ENCODE results near the gene SSBP3.

The SSBP3 gene

DNA sequence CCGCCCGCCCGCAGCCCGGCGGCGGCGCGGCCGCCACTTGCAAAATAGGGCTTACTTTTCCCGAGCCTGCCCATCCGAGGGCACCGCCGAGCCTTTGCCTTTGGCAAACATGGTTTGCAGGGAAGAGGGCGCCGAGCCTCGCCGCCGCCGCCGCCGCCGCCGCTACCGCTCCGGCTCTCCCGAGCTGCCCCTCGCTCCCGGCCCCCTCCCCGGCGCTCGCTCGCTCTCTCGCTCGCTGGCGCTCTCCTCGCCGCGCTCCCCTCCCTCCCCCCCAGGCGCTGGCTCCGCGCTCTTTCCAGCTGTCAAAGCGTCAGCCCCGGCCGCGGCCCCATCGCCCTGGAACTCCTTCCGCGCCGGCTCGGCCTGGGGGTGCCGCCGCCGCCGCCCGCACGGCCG lies 298 bp downstream of the SSBP3 start:
- H3K9me3 Mint-ChIP-seq: no peaks in the 10 kb centered on the region
- H3K4me3 Mint-ChIP-seq: peak overlapping the region; percentile 83
- no peaks in the 10 kb centered on the region for H3K27me3 Mint-ChIP-seq
- no peak overlapping the region for H3K27ac Mint-ChIP-seq
- intact Hi-C loops (cut with micrococcal nuclease): loop anchor here (5.0 kb wide), 1 partner anchor 354 kb away; the partner anchor contains the start of genes TCEANC2 and TMEM59
- H3K4me1 Mint-ChIP-seq (ENCODE audit: low read depth): peaks cover 57% of the 10 kb centered on the region
- H3K36me3 Mint-ChIP-seq (ENCODE audit: low read depth): peaks cover 37% of the 10 kb centered on the region

DNA sequence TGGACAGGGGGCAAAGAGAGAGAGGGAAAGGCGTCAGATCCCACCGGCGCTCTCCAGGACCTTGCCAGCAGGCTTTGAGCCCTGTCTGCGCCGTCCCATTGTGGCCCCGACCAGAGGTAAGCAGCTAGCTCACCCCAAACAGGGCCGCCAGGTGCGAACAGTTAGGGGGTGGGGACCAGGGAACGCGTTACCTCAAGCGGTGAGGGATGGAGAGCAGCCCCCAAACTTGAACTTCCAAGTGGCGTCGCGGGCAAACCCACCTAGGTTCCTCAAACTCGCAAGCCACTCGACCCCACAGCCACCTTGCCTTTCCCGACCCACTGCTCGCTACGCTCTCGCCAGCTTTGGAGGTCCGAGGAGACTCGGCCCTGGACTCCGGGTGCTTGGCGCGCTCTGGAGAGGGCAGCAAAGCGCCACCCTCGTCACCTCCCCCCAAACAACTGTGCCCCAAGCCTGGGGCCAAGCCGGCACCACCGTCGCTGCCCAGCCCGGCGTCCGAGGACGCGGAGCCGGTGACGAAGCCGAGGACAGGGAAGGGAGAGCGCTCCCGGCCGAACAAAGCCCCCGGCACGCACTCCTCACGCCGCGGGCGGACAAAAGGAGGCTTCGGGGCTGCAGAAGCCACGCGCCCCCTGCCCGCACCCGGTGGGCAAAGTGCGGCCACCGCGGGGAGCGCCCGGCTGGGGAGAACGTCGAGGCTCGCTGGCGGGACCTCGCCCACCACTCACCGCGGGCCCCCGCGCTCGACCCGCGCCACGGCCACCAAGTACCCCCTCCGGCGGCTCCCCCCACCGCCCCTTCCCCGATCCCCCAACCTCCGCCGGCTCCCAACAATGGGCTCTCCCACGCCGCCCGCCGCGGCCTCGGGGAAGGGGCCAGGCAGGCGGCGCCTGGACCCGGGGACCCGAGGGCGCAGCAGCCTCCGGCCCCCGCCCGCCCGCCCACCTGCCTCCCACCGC lies 976 bp downstream of the SSBP3 start:
- H3K27ac Mint-ChIP-seq: peak overlapping the region; percentile 0
- H3K9me3 Mint-ChIP-seq: no peaks in the 10 kb centered on the region
- peak overlapping the region; percentile 82 for H3K4me3 Mint-ChIP-seq
- H3K36me3 Mint-ChIP-seq (ENCODE audit: low read depth): peaks cover 44% of the 10 kb centered on the region
- no peaks in the 10 kb centered on the region for H3K27me3 Mint-ChIP-seq
- peaks cover 63% of the 10 kb centered on the region for H3K4me1 Mint-ChIP-seq (ENCODE audit: low read depth)
- intact Hi-C loops (cut with micrococcal nuclease): loop anchor here (5.0 kb wide), 1 partner anchor 353 kb away; the partner anchor contains the start of genes TCEANC2 and TMEM59

DNA sequence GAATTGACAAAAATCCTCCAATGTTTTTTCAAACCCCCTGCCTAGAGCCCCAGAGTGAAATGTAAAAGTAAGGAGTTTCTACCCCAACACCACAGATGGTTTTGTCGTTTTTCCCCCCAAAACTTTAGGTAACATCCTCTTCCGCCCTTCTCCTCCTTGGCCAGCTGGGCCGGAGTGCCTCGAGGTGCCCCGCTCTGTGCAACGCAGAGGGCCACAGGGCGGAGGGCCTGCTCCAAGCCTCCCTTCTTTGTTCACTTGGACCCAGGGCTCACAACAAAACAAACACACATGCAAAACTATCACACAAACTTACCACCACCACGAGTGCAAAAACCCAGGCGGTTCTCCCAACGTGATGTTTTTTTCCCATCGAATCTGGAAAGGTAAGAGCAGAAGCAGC lies 1.9 kb downstream of the SSBP3 start:
- Mint-ChIP-seq H3K36me3 (ENCODE audit: low read depth) (peaks cover 54% of the 10 kb centered on the region), H3K9me3 (no peaks in the 10 kb centered on the region), H3K27ac (peak overlapping the region; percentile 0), H3K27me3 (no peaks in the 10 kb centered on the region), H3K4me3 (peak overlapping the region; percentile 82), H3K4me1 (ENCODE audit: low read depth) (peaks cover 54% of the 10 kb centered on the region)
- intact Hi-C loops (cut with micrococcal nuclease): no loop called here

DNA sequence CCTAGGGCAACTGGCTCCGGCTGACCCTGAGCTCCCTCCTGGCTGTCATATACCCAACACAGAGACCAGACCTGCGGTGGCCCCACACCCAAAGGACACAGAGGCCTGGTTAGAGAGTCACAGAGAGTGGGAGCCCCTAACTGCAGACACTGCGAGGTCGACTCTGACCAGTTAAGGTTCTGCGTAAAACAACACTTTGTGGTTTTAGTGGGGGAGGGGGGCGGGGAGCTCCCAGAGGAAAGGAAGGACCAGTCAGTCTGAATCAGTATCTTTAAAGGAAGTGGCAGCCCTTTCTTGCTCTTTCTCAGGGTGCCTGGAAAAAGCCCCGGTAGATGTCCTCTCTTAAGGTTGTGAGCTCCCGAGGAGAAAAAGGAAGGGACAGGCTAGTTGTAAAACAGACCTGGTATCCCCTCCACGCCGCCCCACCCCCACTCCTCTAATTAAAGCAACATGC lies 2.4 kb downstream of the SSBP3 start:
- H3K27ac Mint-ChIP-seq: no peak overlapping the region

DNA sequence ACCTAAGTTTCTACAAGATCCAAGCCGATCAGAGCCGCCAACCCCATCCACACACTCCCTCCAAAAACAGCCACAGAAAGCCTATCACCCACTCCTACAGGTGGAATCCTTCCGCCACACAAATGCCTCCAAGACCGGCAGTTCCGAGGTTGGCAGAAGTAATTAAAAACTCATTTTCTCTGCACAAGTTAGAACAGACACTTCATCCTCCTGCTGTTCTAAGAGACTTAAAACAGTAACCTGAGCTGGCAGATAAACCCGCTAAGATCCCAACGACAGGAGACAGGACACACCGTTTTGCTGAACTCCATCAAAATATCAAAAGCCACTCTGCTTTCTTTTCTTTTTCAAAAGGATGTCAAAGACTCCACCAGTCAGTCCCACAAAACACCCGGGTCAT lies 2.8 kb downstream of the SSBP3 start:
- Mint-ChIP-seq H3K9me3 (no peaks in the 10 kb centered on the region), H3K4me1 (ENCODE audit: low read depth) (peaks cover 46% of the 10 kb centered on the region), H3K27ac (peak overlapping the region; percentile 7), H3K4me3 (peak overlapping the region; percentile 82), H3K27me3 (no peaks in the 10 kb centered on the region), H3K36me3 (ENCODE audit: low read depth) (peaks cover 62% of the 10 kb centered on the region)
- intact Hi-C loops (cut with micrococcal nuclease): no loop called here

More for the DNA sequence above, 2.4 kb downstream of the SSBP3 start:
- intact Hi-C loops (cut with micrococcal nuclease): no loop called here
- Mint-ChIP-seq H3K9me3 (no peaks in the 10 kb centered on the region), H3K36me3 (ENCODE audit: low read depth) (peaks cover 58% of the 10 kb centered on the region), H3K4me1 (ENCODE audit: low read depth) (peaks cover 50% of the 10 kb centered on the region), H3K27me3 (no peaks in the 10 kb centered on the region), H3K4me3 (peak overlapping the region; percentile 82)

DNA sequence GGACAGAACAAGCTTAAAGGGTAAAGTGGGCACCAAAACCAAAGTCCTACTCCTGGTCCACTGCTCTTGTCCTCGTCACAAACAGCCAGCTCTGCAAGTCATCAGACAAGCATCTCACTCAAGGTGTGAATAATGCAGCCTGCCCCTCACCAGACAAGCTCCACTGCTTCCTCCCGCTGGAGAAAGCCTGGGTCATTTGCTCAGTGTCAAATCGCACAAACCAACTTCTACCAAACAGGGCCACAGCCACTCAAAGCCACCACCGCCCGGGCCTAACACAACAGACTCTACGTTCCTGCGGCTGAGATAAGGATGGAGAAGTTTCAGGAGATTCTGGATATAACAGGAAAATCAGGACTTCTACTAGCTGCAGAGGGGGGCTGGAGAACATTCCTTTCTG lies 3.3 kb downstream of the SSBP3 start:
- peaks cover 67% of the 10 kb centered on the region for H3K36me3 Mint-ChIP-seq (ENCODE audit: low read depth)
- peak overlapping the region; percentile 7 for H3K27ac Mint-ChIP-seq
- H3K9me3 Mint-ChIP-seq: no peaks in the 10 kb centered on the region
- intact Hi-C loops (cut with micrococcal nuclease): no loop called here
- H3K4me1 Mint-ChIP-seq (ENCODE audit: low read depth): peaks cover 40% of the 10 kb centered on the region
- H3K27me3 Mint-ChIP-seq: no peaks in the 10 kb centered on the region
- H3K4me3 Mint-ChIP-seq: no peak overlapping the region

DNA sequence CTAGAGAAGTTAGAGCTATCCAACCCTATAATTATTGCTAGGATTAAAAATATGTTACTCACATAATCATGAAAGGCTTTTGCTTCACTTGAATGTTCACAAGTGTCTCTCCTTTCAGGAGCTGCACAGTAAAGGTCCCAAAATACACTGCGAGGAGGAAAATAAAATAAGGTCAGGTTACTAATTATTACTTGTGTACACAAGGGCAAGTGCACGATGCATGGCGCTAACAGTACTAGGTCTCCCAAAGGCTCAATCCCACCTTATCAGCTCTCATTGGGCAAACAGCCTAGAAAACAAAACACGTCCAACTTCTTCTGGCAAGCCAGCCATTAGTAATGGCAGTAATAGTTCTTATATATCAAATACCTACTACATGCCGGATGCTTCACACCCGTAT lies 4.4 kb downstream of the SSBP3 start:
- Mint-ChIP-seq H3K9me3 (no peaks in the 10 kb centered on the region), H3K27ac (no peak overlapping the region), H3K4me3 (no peak overlapping the region), H3K4me1 (ENCODE audit: low read depth) (peaks cover 44% of the 10 kb centered on the region), H3K27me3 (no peaks in the 10 kb centered on the region), H3K36me3 (ENCODE audit: low read depth) (peaks cover 78% of the 10 kb centered on the region)
- intact Hi-C loops (cut with micrococcal nuclease): no loop called here

DNA sequence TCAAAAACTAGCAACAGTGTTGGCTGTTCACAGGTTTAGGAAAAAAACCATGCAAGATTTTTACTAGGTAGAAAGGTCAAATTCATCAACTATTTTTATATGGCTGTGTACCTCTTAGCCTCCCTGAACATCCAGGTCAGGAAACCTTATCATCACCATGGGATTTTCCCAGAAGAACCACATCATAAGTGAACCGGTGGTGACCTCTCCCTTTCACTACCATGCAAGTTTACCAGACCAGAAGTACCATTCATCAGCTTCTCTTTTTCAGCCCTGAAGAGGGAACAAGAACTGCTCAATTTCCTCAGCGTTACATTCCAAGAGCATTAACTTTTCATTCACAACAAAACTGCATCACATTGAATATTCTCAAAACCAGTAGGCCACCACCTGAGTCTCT lies 5.9 kb downstream of the SSBP3 start:
- Mint-ChIP-seq H3K27me3 (no peaks in the 10 kb centered on the region), H3K4me3 (no peak overlapping the region), H3K27ac (no peak overlapping the region), H3K4me1 (ENCODE audit: low read depth) (peaks cover 43% of the 10 kb centered on the region), H3K9me3 (no peaks in the 10 kb centered on the region), H3K36me3 (ENCODE audit: low read depth) (peaks cover 92% of the 10 kb centered on the region)
- intact Hi-C loops (cut with micrococcal nuclease): no loop called here

DNA sequence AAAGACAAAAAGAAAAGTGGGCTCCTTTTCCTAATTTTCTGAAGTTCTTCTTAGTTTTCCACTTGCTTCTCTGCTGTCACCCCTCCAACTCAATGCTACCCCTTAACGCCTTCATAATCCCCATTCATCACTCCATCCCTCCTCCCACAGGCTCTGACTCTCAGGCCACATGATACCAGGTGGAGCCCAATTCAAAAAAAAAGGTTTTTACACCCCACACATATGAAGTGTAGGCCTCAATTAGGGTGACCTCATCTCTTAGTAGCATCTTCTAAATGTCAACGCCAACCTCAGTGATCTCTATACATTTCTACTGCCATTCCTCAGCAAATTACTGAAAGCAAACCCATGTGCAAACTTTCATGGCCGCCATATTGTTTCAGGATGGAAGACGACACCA lies 6.4 kb downstream of the SSBP3 start:
- peaks cover 98% of the 10 kb centered on the region for H3K36me3 Mint-ChIP-seq (ENCODE audit: low read depth)
- no peaks in the 10 kb centered on the region for H3K9me3 Mint-ChIP-seq
- H3K27me3 Mint-ChIP-seq: no peaks in the 10 kb centered on the region
- intact Hi-C loops (cut with micrococcal nuclease): no loop called here
- H3K4me3 Mint-ChIP-seq: no peak overlapping the region
- peaks cover 38% of the 10 kb centered on the region for H3K4me1 Mint-ChIP-seq (ENCODE audit: low read depth)
- H3K27ac Mint-ChIP-seq: no peak overlapping the region

DNA sequence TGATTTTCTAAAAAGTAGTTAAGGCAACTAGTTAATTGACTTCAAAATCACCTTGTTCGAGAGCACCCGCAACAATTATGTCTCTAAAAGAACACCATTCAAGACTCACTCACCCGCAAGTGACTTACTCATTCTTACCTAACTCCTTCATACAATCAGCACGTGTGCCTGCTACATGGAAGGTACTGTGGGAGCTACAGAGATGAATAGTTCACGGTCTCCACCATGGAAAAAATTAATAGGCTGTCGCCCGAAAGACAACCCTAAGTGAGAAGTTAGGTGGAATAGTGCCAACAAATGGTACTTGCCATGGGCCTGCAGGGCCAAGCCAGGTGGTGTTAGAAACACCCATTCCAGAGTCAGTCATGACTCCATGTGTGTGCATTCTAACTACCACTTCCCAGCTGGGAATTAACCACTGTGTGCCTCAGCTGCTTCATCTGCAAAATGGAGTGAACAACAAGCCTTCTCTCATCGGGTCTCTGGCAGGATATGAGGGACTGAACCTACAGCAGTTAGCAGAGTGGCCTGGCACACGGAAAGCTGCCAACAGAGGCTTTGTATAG lies 7.1 kb downstream of the SSBP3 start:
- Mint-ChIP-seq H3K4me1 (ENCODE audit: low read depth) (peaks cover 31% of the 10 kb centered on the region), H3K9me3 (no peaks in the 10 kb centered on the region), H3K4me3 (no peak overlapping the region), H3K27ac (no peak overlapping the region), H3K27me3 (no peaks in the 10 kb centered on the region), H3K36me3 (ENCODE audit: low read depth) (peaks cover 98% of the 10 kb centered on the region)
- intact Hi-C loops (cut with micrococcal nuclease): no loop called here

DNA sequence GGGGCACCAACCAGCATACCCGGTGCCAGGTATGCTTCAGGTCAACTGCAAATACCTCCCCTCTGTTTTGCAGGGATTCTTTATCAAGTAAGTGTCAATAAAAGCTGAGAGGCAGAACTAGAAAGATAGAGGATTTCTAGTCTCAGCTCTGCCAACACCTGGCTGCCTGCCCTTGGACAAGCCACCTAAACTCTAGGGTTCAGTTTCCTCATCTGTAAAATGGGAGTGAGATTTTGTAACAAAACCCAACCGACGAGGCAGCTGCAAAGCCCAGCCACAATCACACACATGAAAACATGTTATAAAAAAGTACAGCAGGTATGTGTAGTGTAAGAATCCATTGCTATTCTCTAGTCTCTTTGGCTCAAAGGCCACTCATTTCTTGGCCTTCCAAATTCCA lies 8.2 kb downstream of the SSBP3 start:
- Mint-ChIP-seq H3K36me3 (ENCODE audit: low read depth) (peaks cover 98% of the 10 kb centered on the region), H3K4me3 (no peak overlapping the region), H3K9me3 (no peaks in the 10 kb centered on the region), H3K4me1 (ENCODE audit: low read depth) (peaks cover 23% of the 10 kb centered on the region), H3K27ac (no peak overlapping the region), H3K27me3 (no peaks in the 10 kb centered on the region)
- intact Hi-C loops (cut with micrococcal nuclease): no loop called here

DNA sequence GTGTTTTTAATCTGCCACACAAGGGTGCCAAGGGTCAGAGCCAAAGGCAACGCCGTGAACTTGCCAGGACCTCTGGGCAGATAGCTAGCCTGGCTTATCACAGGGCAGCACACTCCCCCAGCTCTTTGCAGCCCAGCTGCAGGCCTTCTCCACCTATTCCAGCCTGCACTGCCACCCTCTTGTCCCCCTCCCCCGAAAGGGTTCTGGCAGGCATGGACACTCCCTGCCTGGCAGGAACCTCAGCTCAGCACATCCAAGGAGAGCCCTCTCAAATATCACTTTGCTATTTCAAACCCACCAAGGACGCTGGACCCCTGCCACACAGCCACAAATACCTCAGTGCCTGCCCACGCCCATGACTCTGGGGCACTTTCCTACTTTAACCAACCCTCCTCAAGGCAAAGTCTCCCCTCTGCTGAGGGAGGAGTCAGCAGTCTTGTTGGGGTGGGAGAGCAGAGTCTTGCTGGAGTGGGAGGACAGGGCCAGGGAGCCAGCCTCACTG lies 9.1 kb downstream of the SSBP3 start:
- no peaks in the 10 kb centered on the region for H3K9me3 Mint-ChIP-seq
- H3K4me1 Mint-ChIP-seq (ENCODE audit: low read depth): peaks cover 23% of the 10 kb centered on the region
- H3K27ac Mint-ChIP-seq: no peak overlapping the region
- intact Hi-C loops (cut with micrococcal nuclease): no loop called here
- H3K27me3 Mint-ChIP-seq: no peaks in the 10 kb centered on the region
- peaks cover 98% of the 10 kb centered on the region for H3K36me3 Mint-ChIP-seq (ENCODE audit: low read depth)
- H3K4me3 Mint-ChIP-seq: no peak overlapping the region

DNA sequence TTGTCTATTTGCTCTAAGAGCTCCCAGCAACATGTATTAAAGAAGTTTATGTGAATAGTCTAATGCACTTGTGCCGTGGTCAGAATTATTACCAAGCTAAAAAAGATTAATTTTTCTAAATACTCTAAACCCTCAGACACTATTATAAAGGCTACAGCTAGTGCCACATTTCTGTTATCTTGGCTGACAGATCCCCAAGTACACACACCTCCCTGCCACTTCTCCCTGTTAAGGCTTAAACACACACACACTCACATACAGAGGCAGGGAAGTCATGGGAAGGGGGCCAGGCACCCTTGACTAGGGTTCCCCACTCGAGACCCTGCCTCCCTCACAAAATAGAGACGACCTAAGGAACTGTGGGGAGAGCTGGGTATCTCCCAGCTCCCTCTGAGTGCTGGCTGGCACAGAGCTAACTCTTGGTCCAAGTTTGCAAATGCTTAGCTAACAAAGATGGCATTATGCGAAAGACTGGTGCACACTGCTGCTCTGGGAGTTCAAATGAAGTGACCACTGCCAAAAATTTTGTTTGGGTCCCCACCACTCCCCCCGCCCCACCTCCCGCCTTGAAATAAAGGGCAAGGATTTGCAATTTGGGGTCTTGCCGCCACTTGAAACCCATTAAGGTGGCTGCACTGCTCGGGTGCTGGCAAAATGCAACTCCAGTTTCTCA lies 9.8 kb downstream of the SSBP3 start:
- intact Hi-C loops (cut with micrococcal nuclease): no loop called here
- Mint-ChIP-seq H3K4me1 (ENCODE audit: low read depth) (peaks cover 23% of the 10 kb centered on the region), H3K36me3 (ENCODE audit: low read depth) (peaks cover 98% of the 10 kb centered on the region), H3K27ac (no peak overlapping the region), H3K9me3 (no peaks in the 10 kb centered on the region), H3K27me3 (no peaks in the 10 kb centered on the region), H3K4me3 (no peak overlapping the region)

All from dendritic cell treated with granulocyte-macrophage colony-stimulating factor and Interleukin-4, amounts not matched to agents 40 ng/mL and 50 ng/mL, for 4 days (primary cell).